Sigmoid colon (tissue), 7 donors: ENCODE measurements around the gene ZNF575. TPM values are rescaled to one million over a fixed set of nuclear protein-coding genes. Genes with fewer than 3 reads are reported as not detected.

ENCODE experiments used
- DNase-seq: peaks from one replicate; pipeline ENCODE4 v3.0.0-alpha.2; 2019
- H3K27ac ChIP-seq, 4 donors: fragments of 200-600 bp; sonication (generic); one replicate each; pipeline ENCODE4 v1.5.1; 2016 to 2019; ENCODE audit warnings: mild to moderate bottlenecking in 1 of 4
- H3K27me3 ChIP-seq, 3 donors: fragments of 200-600 bp; sonication (generic); one replicate each; pipeline ENCODE4 v1.5.1; 2019; ENCODE audit warnings: mild to moderate bottlenecking in 1 of 3
- H3K36me3 ChIP-seq, 4 donors: fragments of 200-600 bp; sonication (generic); one replicate each; pipeline ENCODE4 v1.5.1; 2016 to 2019
- H3K4me1 ChIP-seq, 4 donors: fragments of 200-600 bp; sonication (generic); one replicate each; pipeline ENCODE4 v1.5.1; 2017 to 2019
- H3K4me3 ChIP-seq, 4 donors: fragments of 200-600 bp; sonication (generic); one replicate each; pipeline ENCODE4 v1.5.1; 2017 to 2019; ENCODE audit warnings: mild to moderate bottlenecking in 2 of 4, moderate library complexity in 1 of 4
- H3K9me3 ChIP-seq, 4 donors: fragments of 200-600 bp in 3 of 4; sonication (generic) in 3 of 4; one replicate each; pipeline versions ENCODE4 v1.5.1 to v1.6.1; 2013 to 2019
- CTCF ChIP-seq, 4 experiments: fragments of 450-650 bp in 3 of 4; fragments of 200-600 bp in 1 of 4; IDR thresholded peaks; one replicate each; pipeline ENCODE4 v1.5.1; 2016 to 2019; ENCODE audit warnings: antibody characterized with exemption in 4 of 4, mild to moderate bottlenecking in 3 of 4, moderate library complexity in 2 of 4
- EP300 ChIP-seq, 4 donors: sonication (generic); formaldehyde crosslinking; IDR thresholded peaks; one replicate each; pipeline ENCODE4 v1.6.1; 2017; ENCODE audit warnings: antibody characterized with exemption in 4 of 4
- POLR2A ChIP-seq, 2 donors: fragments of 450-650 bp; IDR thresholded peaks; one replicate each; pipeline ENCODE4 v1.6.1; 2016; ENCODE audit warnings: antibody characterized with exemption in 2 of 2, mild to moderate bottlenecking in 2 of 2, moderate library complexity in 2 of 2
- POLR2AphosphoS5 ChIP-seq, 4 donors: sonication (generic); formaldehyde crosslinking; IDR thresholded peaks; one replicate each; pipeline ENCODE4 v1.6.1; 2017; ENCODE audit warnings: antibody characterized with exemption in 4 of 4
- WGBS, 2 donors: extraction: QIAGEN DNeasy Blood & Tissue Kit; methylation state at CpG; one replicate each; pipeline ENCODE4 v1.1.7; 2013; 5-methylcytosine and 5-hydroxymethylcytosine counted together
- intact Hi-C: fragments of 100-400 bp; cut with DNase I; formaldehyde crosslinking; loops from one replicate; pipeline ENCODE4 v1.15.1; 2023
- polyA plus RNA-seq, 3 donors: library from polyadenylated mRNA; stranded (reverse); fragments of 200-250 nt; gene quantifications; one replicate each; pipeline ENCODE4 v1.2.3, GENCODE V29; 2013
- total RNA-seq, 4 donors: library from RNA; depleted of rRNA; stranded (reverse); fragments of >200 nt; gene quantifications; one replicate each; pipeline ENCODE4 v1.1.0, GENCODE V29; 2016
- donor health status: healthy with polysubstance abuse.
- donor health status: Bipolar disorder and iron deficiency.
- donor health status: healthy.

The ZNF575 gene
- total and polyA plus RNA-seq, 7 donors = 0.14 to 4.2 (median 4.1) TPM; not detected in 3

GRCh38 chr19:43503501-43504425, 29.2 kb upstream of the ZNF575 start:
- H3K36me3 ChIP-seq = peaks cover 0 to 15% (median 5%) of the 10 kb centered on the region in 4 donors
- peak; percentile 26 to 48 for TF ChIP-seq POLR2A (IDR thresholded peaks at IDR 0.05)
- TF ChIP-seq CTCF (IDR thresholded peaks at IDR 0.05) = no peak
- peak; percentile 71 to 86 (median 76) for TF ChIP-seq POLR2AphosphoS5 (IDR thresholded peaks at IDR 0.05)
- TF ChIP-seq EP300 (IDR thresholded peaks at IDR 0.05) = no peak
- H3K9me3 ChIP-seq = no peaks in the 10 kb centered on the region
- intact Hi-C loops = loop anchor here (1.0 to 5.0 kb wide), 4 partner anchors 21 to 56 kb away; no protein-coding TSS in a partner anchor
- H3K27ac ChIP-seq = peak overlapping the region; percentile 94 to 96 (median 96)
- DNase-seq = peak; percentile 98
- peak overlapping the region; percentile 64 to 90 (median 70) for H3K4me3 ChIP-seq
- 1 to 2% methylated on average over 64 of the region's 64 CpGs for WGBS, 2 donors
- H3K27me3 ChIP-seq = no peaks in the 10 kb centered on the region
- peaks cover 0 to 34% (median 21%) of the 10 kb centered on the region in 4 donors for H3K4me1 ChIP-seq

GRCh38 chr19:43504426-43505185, 28.4 kb upstream of the ZNF575 start, which contains the start of gene PHLDB3:
PHLDB3 (minus strand) TSS chr19:43504746; CDS start chr19:43504118, 628 bp downstream.
- intact Hi-C loops = loop anchor here (1.0 to 5.0 kb wide), 4 partner anchors 20 to 57 kb away; no protein-coding TSS in a partner anchor
- H3K9me3 ChIP-seq = no peaks in the 10 kb centered on the region
- peaks cover 0 to 30% (median 18%) of the 10 kb centered on the region in 4 donors for H3K4me1 ChIP-seq
- 1 to 3% methylated on average over 42 of the region's 42 CpGs for WGBS, 2 donors
- H3K27ac ChIP-seq = peak within 1 kb of the TSS; percentile 94 to 96 (median 96)
- DNase-seq = peak; percentile 76
- no peaks in the 10 kb centered on the region for H3K27me3 ChIP-seq
- TF ChIP-seq EP300 (IDR thresholded peaks at IDR 0.05) (no peak), CTCF (IDR thresholded peaks at IDR 0.05) (no peak), POLR2AphosphoS5 (IDR thresholded peaks at IDR 0.05) (no peak), POLR2A (IDR thresholded peaks at IDR 0.05) (no peak)
- H3K4me3 ChIP-seq = peak within 1 kb of the TSS; percentile 64 to 90 (median 70)
- H3K36me3 ChIP-seq = peaks cover 0 to 20% (median 7%) of the 10 kb centered on the region in 4 donors

- no peaks in the 10 kb centered on the region for H3K27me3 ChIP-seq
- peak overlapping the region in 2 of 4 donors; percentile 75 to 90 for H3K4me3 ChIP-seq
- peak overlapping the region; percentile 94 to 96 (median 96) for H3K27ac ChIP-seq
- no peaks in the 10 kb centered on the region for H3K9me3 ChIP-seq
- TF ChIP-seq POLR2A (IDR thresholded peaks at IDR 0.05) (no peak), CTCF (IDR thresholded peaks at IDR 0.05) (no peak), POLR2AphosphoS5 (IDR thresholded peaks at IDR 0.05) (no peak), EP300 (IDR thresholded peaks at IDR 0.05) (no peak)
- H3K4me1 ChIP-seq = peaks cover 0 to 30% (median 18%) of the 10 kb centered on the region in 4 donors
- intact Hi-C loops = loop anchor here (2.0 kb wide), 1 partner anchor 20 kb away; no protein-coding TSS in a partner anchor
- peaks cover 0 to 25% (median 9%) of the 10 kb centered on the region in 4 donors for H3K36me3 ChIP-seq
- WGBS, 2 donors = 61 to 81% methylated on average over 3 of the region's 3 CpGs
- DNase-seq = no peak
Observed at GRCh38 chr19:43505186-43505456, 27.9 kb upstream of the ZNF575 start.

- Histone ChIP-seq H3K27me3 (no peaks in the 10 kb centered on the region), H3K36me3 (peaks cover 4 to 31% (median 11%) of the 10 kb centered on the region in 4 donors), H3K4me3 (no peak overlapping the region), H3K27ac (no peak overlapping the region), H3K4me1 (peaks cover 0 to 30% (median 18%) of the 10 kb centered on the region in 4 donors), H3K9me3 (no peaks in the 10 kb centered on the region)
- intact Hi-C loops = loop anchor here (2.0 kb wide), 1 partner anchor 19 kb away; no protein-coding TSS in a partner anchor
- no peak for DNase-seq
- WGBS, 2 donors = 95% methylated on average over 5 of the region's 5 CpGs
- TF ChIP-seq CTCF (IDR thresholded peaks at IDR 0.05) (no peak), POLR2AphosphoS5 (IDR thresholded peaks at IDR 0.05) (no peak), POLR2A (IDR thresholded peaks at IDR 0.05) (no peak), EP300 (IDR thresholded peaks at IDR 0.05) (no peak)
Observed at GRCh38 chr19:43505941-43506340, 27.0 kb upstream of the ZNF575 start.
